PC-3 (cell line): ENCODE results near the gene SH3TC1.

Source experiments
- EZH2 ChIP-seq: fragments of 300-600 bp; sonication (generic); IDR thresholded peaks from one replicate; pipeline ENCODE4 v1.6.1; 2017; ENCODE audit warnings: antibody characterized with exemption, mild to moderate bottlenecking, low read length; ENCODE audit not compliant: unreplicated experiment
- TF ChIP-seq, protein P1 (sequence below): fragments of 300-600 bp; sonication (generic); conservative IDR thresholded peaks from 2 replicates; pipeline ENCODE4 v1.5.1; 2017; ENCODE audit warnings: antibody characterized with exemption, low read depth, mild to moderate bottlenecking, low read length

DNA sequence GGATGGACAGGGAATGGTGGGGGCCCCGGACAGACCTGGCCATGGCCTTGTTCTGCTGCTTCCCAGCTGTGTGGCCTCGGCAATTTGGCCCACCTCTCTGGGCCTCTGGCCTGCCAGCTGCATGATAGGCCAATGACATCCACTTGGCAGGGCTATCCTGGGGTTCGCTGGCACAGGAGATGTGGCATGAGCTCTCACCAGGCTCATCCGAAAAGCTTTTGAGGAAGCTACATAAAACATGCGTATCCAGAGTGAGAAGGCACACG is 18.1 kb downstream of the SH3TC1 start:
- TF ChIP-seq, protein P1, sequence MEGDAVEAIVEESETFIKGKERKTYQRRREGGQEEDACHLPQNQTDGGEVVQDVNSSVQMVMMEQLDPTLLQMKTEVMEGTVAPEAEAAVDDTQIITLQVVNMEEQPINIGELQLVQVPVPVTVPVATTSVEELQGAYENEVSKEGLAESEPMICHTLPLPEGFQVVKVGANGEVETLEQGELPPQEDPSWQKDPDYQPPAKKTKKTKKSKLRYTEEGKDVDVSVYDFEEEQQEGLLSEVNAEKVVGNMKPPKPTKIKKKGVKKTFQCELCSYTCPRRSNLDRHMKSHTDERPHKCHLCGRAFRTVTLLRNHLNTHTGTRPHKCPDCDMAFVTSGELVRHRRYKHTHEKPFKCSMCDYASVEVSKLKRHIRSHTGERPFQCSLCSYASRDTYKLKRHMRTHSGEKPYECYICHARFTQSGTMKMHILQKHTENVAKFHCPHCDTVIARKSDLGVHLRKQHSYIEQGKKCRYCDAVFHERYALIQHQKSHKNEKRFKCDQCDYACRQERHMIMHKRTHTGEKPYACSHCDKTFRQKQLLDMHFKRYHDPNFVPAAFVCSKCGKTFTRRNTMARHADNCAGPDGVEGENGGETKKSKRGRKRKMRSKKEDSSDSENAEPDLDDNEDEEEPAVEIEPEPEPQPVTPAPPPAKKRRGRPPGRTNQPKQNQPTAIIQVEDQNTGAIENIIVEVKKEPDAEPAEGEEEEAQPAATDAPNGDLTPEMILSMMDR = no peak
- no peak for TF ChIP-seq EZH2
